Heart left ventricle (tissue), 13 donors: ENCODE data around the gene TXNDC2.

ENCODE experiments used
- CTCF ChIP-seq, 12 donors: fragments of 200-600 bp; sonication (generic) in 4 of 12; IDR thresholded peaks; one replicate each; pipeline versions ENCODE4 v1.5.0 to v1.8.0; 2018 to 2022; ENCODE audit warnings: antibody characterized with exemption in 12 of 12, mild to moderate bottlenecking in 5 of 12
- POLR2A ChIP-seq, 2 donors: fragments of 450-650 bp; IDR thresholded peaks; one replicate each; pipeline ENCODE4 v1.6.1; 2017; ENCODE audit warnings: antibody characterized with exemption in 2 of 2, mild to moderate bottlenecking in 2 of 2, moderate library complexity in 2 of 2
- donor health status: ischemic (EF 13 %, LVEDD 7.1; RV severe dilation, severe dysfunction).
- donor health status: DM: no; HTN: yes; CAD: no.
- donor health status: DM: no; HTN: no; CAD: no.
- donor health status: ischemic (EF 25% LVEDD 6.9; RV normal size, moderate dysfunction).
- donor health status: ischemic (EF 25% LVEDD 5.7; RV mildly dilated, moderate dysfunction).
- donor health status: ischemic (EF 35%, LVEDD 5.7; RV mildly dilated, moderate dysfunction).
- donor health status: nonischemic (EF 11% LVEDD 7.7; RV severe dilation, severe dysfunction).
- donor health status: DM: yes; HTN: yes; CAD: no.
- donor health status: PGD.
- donor health status: ischemic (EF 29% LVEDD 5.4; RV normal size, mild dysfunction).
- donor health status: nonischemic (EF 23%, LVEDD 6.1; RV moderate dilation, normal function).

GRCh38 chr18:9877655-9878014, 8.1 kb upstream of the TXNDC2 start:
- TF ChIP-seq CTCF (IDR thresholded peaks at IDR 0.05) (no peak), POLR2A (IDR thresholded peaks at IDR 0.05) (no peak)
